ENCODE data around the gene GCN1.

GCN1 gene

GRCh38 chr12:120172053-120172452 is 22.5 kb downstream of the GCN1 start:
- DNase-seq, result no peak

DNA sequence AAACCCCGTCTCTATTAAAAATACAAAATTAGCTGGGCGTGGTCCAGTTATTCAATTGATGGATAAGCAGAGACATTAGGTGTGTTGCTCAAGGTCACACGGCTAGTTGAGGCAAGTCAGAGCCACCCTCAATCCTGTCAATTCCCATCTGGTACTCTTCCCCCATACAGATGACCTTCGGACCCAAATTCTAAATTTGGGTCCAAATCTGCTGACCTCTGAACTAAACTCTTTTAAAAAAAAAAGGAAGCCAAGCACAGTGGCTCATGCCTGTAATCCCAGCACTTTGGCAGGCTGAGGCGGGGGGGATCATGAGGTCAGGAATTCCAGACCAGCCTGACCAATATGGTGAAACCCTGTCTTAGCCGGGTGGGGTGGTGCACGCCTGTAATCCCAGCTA is 23.9 kb downstream of the GCN1 start:
- no peak for DNase-seq

GRCh38 chr12:120169946-120170345 is 24.6 kb downstream of the GCN1 start:
- DNase-seq, result no peak

DNA sequence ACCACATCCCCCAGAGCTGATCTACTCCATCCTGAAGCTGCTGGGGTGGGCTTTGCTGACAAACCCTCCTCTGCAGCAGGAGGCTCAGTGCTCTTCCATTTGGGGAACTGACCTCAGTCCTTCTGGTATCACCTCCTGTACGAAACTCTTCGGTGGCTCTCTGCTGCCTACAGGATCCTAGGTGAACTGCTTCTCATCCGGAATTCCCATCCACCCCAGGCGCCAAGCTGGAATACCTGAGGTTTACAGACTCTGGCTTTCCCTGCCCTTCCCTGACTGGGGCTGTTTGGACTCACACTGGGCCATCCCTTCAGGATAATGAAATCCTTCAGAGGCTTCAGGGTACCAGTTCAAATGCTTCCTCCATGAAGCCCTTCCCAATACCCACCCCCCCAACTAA is 26.2 kb downstream of the GCN1 start:
- no peak for DNase-seq

GRCh38 chr12:120167529-120168095 is 26.9 kb downstream of the GCN1 start:
- no peak for DNase-seq

- no peak for DNase-seq
Observed at GRCh38 chr12:120164293-120164692, 30.2 kb downstream of the GCN1 start.

DNA sequence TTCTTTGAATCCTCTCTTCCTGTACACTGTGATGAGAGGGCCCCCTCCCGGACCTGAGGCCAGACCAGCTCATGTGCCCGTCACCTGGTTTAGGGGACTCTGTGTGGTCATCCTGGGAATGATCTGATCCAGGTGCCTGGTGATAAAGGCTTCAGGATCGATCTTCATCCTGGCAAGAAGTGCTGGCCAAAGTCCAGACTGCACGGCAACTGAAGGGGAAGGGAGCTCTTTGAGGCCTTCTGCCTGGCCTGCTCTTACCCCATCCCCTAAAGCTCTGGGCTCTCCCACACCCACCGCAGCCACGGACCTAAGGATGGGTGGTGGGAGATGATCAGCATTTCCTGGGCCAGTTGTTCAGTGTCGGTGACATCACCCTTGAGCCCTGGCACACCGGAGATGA is 31.8 kb downstream of the GCN1 start:
- DNase-seq, result no peak

DNA sequence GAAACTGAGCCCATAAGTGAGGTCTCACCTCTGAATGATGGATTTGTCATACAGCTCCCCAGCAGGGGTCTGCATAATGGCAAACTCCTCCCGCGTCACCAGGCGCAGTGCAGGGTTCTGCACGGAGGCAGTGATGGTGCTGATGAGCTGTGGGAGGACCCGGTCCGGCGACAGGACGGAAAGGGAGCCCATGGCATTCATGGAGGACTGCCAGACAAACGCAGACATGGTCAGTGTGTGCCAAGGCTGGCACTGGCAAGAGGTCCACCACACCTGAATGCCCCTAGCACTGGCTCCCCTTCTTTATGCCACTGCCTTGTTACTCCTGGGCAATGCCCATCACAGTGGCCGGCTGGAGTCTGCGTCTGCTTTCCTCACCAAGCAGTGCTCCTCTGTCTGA is 32.7 kb downstream of the GCN1 start:
- DNase-seq, result no peak

- DNase-seq, result no peak
Observed at GRCh38 chr12:120159509-120160237, 34.8 kb downstream of the GCN1 start.

DNA sequence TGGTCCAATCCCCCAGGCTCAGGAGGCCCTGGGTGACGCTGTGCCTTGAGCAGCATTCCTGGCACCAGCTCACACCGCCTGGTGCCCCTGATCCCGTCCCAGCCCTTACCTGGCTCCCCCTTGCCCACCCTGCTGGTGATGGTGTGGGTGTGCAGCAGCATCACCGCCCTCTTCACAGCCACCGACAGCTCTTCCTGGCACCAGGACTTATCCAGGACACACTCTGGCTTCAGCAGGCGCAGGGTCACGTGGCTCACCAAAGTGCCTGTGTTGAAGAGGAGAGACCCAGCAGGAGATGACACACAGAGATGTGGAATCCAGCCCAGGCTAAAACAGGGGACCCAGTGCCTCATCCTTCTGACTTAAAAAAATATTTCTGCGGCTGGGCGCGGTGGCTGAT is 36.2 kb downstream of the GCN1 start:
- DNase-seq, result no peak

GRCh38 chr12:120157678-120158077 is 36.8 kb downstream of the GCN1 start:
- DNase-seq, result no peak

DNA sequence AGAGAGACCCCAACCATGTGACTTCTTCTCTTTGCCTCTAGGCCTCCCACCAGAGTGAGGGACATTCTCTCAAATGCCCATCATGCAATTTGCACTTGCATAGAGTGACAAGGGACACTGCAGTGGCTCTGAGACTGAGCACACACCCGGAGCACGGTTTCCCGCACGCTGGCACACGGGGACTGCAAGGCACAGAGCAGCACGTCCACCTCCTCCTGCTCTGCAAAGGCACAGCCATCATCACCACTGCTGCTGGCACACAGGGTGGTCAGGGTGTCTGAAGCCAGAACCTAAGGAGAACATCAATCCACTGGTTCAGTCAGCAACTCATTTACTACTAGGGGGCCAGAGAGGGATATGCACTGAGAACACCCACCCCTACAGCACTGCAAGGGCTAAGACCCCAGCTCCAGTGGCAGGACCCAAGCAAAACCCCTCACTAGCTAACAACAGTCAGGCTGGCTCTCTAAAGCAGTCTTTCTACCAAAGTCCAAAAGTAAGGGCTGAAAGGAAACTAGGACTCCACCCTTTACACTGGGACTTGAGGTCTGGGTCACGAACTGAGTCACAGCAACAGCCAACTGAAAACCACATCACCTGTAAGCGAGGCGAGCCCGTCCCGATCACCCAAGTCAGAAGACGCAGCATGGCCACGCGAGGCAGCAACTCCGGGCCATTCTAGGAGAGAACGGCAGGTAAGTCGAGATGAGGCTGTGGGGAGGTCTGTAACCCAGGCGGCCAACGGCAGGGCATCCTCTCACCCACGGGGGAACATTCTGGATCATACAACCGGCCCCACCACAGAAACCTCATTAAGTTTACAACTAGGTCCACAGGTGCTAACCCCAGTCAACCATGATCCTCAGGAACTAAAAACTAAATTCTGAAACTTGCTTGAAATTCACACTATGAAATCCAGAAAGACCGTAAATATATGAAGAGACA is 37.9 kb downstream of the GCN1 start:
- DNase-seq, result no peak

DNA sequence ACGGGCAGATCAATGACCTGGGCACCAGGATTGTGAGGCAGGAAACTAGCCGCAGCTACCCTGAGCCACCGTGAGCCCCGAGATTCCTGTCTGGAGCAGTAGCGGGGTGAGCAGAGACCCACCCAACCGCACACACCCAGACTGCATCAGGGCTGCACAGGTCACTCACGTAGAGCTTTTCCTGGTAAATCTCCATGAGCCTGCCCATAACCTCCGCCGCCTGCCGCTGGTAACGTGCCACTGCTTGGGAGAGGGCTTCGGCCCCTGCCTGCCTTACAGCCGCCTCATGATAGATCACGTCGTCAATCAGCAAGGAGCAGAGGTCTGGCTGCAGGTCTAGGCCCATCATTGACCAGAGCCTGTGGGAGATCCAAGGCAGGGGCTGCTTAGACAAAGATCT is 39.4 kb downstream of the GCN1 start:
- DNase-seq, result no peak

- DNase-seq, result no peak
Observed at GRCh38 chr12:120150919-120151525, 43.5 kb downstream of the GCN1 start.

DNA sequence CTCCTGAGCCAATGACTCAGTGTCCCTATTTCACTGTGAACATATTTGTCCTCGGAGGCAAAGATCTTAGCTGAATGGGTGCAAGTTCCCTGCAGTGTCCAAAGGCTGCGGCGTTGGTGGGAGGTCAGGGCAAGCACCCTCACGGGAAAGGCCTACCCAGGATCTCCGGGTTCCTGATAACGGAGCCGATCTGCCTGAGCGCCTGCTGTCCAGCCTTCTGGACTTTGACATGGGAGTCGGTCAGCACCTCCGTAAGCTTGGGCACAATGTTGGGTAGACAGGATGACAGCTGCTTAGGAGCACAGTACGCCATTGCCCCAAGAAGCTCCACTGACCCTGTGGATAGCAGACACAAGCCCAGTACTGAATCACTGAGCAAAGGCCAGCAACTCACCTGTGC is 46.5 kb downstream of the GCN1 start:
- no peak for DNase-seq

DNA sequence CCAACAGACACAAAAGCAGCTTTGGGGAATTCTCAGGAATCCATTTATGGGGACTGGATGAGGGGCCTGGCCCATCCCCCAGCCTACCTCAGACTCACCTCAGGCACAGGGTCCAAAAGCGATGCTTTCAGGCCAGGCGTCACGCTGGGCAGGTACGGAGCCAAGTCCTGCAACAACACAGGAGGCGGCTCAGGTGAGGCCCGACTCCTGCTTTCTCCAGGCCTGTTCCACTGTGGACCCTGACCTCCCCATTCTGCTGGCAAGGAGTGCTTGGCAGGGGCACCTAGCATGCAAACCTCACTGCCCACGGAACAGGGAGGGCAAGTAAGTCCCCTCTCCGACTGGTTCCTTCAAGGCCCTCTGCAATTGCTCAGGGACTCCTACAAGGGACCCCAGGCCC is 49.4 kb downstream of the GCN1 start:
- DNase-seq, result no peak

DNA sequence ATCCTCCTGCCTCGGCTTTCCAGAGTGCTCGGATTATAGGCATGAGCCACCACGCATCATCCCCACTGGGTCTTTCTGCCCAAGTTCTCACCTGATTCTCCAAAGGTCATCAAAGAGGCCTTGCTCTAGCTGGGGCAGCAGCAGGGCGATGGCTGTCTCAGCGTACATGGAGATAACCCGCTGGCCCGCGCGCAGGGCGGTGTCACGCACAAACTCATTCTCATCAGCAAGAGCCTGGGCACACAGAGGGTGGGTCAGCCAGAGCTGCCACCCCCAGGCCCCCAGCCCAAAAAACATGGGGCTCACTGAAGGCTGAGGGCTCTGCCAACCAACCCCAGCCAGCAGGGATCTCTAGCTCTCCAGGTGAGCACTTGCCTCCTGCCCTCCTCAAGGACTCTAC is 50.3 kb downstream of the GCN1 start:
- DNase-seq, result no peak

GRCh38 chr12:120142231-120142877 is 52.2 kb downstream of the GCN1 start:
- DNase-seq, result no peak

- DNase-seq, result no peak
Observed at GRCh38 chr12:120141336-120141735, 53.2 kb downstream of the GCN1 start.

GRCh38 chr12:120140603-120141002 is 53.9 kb downstream of the GCN1 start:
- DNase-seq, result no peak

- peak; percentile 52 for DNase-seq
Observed at GRCh38 chr12:120139958-120140357, 54.6 kb downstream of the GCN1 start.

DNA sequence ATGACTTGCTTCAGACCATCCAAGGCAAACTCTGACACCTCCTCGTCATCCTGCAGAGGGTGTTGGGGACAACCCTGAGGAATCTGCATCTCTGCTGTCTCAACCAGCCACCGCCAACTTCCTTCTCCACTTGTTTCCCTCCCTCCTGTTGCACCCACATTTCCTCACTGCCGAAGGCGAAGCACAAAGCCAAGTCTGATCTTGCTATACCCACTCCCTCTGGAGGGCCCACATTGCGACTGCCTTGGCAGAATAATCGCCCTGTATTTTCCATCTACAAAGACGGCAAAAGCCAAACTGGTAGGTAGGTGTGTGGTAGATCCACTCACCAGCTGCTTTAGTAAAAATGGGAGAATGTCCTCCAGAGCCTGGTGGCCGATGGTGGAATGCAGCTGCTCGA is 56.1 kb downstream of the GCN1 start:
- no peak for DNase-seq

- no peak for DNase-seq
Observed at GRCh38 chr12:120137833-120138232, 56.7 kb downstream of the GCN1 start.
